22Rv1 (cell line): ENCODE measurements around the gene FOXJ3.

Experiments
- H3K27ac ChIP-seq: fragments of 450-650 bp; 2 replicates; pipeline ENCODE4 v1.5.1; 2017
- ZFX ChIP-seq: fragments of 450-650 bp; IDR thresholded peaks from 2 replicates; pipeline ENCODE4 v1.6.1; 2017; ENCODE audit warnings: antibody characterized with exemption, borderline replicate concordance
- TF ChIP-seq, protein P1 (sequence below): fragments of 450-650 bp; IDR thresholded peaks from 2 replicates; pipeline ENCODE4 v1.5.1; 2017; ENCODE audit warnings: mild to moderate bottlenecking

The FOXJ3 gene

GRCh38 chr1:42179900-42180329, 155.1 kb downstream of the FOXJ3 start:
- no peak overlapping the region for H3K27ac ChIP-seq
- TF ChIP-seq, protein P1, sequence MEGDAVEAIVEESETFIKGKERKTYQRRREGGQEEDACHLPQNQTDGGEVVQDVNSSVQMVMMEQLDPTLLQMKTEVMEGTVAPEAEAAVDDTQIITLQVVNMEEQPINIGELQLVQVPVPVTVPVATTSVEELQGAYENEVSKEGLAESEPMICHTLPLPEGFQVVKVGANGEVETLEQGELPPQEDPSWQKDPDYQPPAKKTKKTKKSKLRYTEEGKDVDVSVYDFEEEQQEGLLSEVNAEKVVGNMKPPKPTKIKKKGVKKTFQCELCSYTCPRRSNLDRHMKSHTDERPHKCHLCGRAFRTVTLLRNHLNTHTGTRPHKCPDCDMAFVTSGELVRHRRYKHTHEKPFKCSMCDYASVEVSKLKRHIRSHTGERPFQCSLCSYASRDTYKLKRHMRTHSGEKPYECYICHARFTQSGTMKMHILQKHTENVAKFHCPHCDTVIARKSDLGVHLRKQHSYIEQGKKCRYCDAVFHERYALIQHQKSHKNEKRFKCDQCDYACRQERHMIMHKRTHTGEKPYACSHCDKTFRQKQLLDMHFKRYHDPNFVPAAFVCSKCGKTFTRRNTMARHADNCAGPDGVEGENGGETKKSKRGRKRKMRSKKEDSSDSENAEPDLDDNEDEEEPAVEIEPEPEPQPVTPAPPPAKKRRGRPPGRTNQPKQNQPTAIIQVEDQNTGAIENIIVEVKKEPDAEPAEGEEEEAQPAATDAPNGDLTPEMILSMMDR: no peak
- no peak for TF ChIP-seq ZFX

- H3K27ac ChIP-seq: no peak overlapping the region
- TF ChIP-seq, protein P1: no peak
- no peak for TF ChIP-seq ZFX
Measured at GRCh38 chr1:42179275-42179674, 155.8 kb downstream of the FOXJ3 start.

GRCh38 chr1:42178249-42178648, 156.8 kb downstream of the FOXJ3 start:
- no peak overlapping the region for H3K27ac ChIP-seq
- TF ChIP-seq, protein P1: no peak
- no peak for TF ChIP-seq ZFX

DNA sequence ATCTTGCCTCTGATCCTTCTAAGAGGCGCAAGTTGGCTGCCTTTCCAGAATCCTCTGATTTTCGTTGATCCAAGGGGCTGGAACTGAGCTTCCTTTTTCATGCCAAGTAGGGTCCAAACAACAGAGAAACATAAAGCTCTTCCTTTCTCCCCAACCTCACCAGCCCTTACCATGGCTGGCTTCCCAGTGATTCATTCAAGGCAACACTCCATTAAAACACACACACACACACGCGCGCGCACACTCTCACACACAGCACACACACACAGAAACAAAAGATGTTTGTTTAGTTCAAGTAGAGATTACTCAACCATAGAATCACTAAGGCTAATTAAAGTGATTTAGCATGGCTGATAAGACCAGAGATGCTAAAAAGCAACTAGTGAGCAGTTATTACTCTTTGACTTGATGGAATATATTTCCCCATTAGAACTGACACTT, 157.5 kb downstream of the FOXJ3 start:
- no peak overlapping the region for H3K27ac ChIP-seq
- no peak for TF ChIP-seq ZFX
- TF ChIP-seq, protein P1: no peak

GRCh38 chr1:42176902-42177519, 158.0 kb downstream of the FOXJ3 start:
- H3K27ac ChIP-seq: no peak overlapping the region
- TF ChIP-seq, protein P1: peak; percentile 92
- no peak for TF ChIP-seq ZFX

GRCh38 chr1:42175314-42176054, 159.6 kb downstream of the FOXJ3 start:
- H3K27ac ChIP-seq: no peak overlapping the region
- TF ChIP-seq ZFX: no peak
- TF ChIP-seq, protein P1: no peak
